IMR-90 (cell line): Measurements from ENCODE around the gene PPP2R1A. TPM values are rescaled to one million over a fixed set of nuclear protein-coding genes. Genes with fewer than 3 reads are reported as not detected.

Experiments
- ATAC-seq: fragments of 200-7000 bp; cut with Tn5 transposase; 2 replicates; pipeline ENCODE4 v1.9.1; 2020; ENCODE audit warnings: low read depth, mild to moderate bottlenecking, moderate library complexity
- BruUV-seq: library from RNA; stranded (reverse); fragments of 400-500 nt; replicated peaks from 2 replicates; lab custom pipeline; 2021; lab: Mats Ljungman, UMichigan
- CTCF ChIA-PET: fragments of 300-600 bp; formaldehyde crosslinking; extraction: SDS; loops from one replicate; lab custom pipeline; 2021; ENCODE audit warnings: antibody characterized with exemption; lab: Yijun Ruan, JAX
- POLR2A ChIA-PET: fragments of 300-600 bp; sonication (Branson Sonifier 250); formaldehyde crosslinking; loops from one replicate; lab custom pipeline; 2022; ENCODE audit warnings: antibody characterized with exemption; ENCODE audit not compliant: unreplicated experiment; lab: Charles Lee
- DNase-seq: peaks from one replicate; pipeline ENCODE4 v3.0.0; 2013
- H2AFZ ChIP-seq: replicated peaks from 2 replicates; pipeline ENCODE3; 2013; ENCODE audit warnings: low read length, mild to moderate bottlenecking; ENCODE audit not compliant: poor library complexity
- H2AK5ac ChIP-seq: 2 replicates; pipeline ENCODE4 v1.6.1; 2013; ENCODE audit warnings: low read depth, low read length, inconsistent platforms
- H2AK9ac ChIP-seq: replicated peaks from 2 replicates; pipeline ENCODE3; 2013; ENCODE audit warnings: mild to moderate bottlenecking, low read depth, low read length, moderate library complexity; ENCODE audit not compliant: poor library complexity
- H2BK120ac ChIP-seq: 2 replicates; pipeline ENCODE4 v1.6.1; 2013; ENCODE audit warnings: low read depth, low read length, inconsistent platforms
- H2BK15ac ChIP-seq: 3 replicates; pipeline ENCODE4 v1.6.1; 2013; ENCODE audit warnings: low read depth, low read length, inconsistent platforms
- H2BK20ac ChIP-seq: 2 replicates; pipeline ENCODE4 v1.6.1; 2013; ENCODE audit warnings: low read depth, mild to moderate bottlenecking, inconsistent platforms, low read length, moderate library complexity
- H2BK5ac ChIP-seq: 2 replicates; pipeline ENCODE4 v1.6.1; 2013; ENCODE audit warnings: mild to moderate bottlenecking, low read depth, low read length, inconsistent platforms; ENCODE audit not compliant: poor library complexity, severe bottlenecking
- H3K14ac ChIP-seq: replicated peaks from 2 replicates; pipeline ENCODE4 v1.6.1; 2013; ENCODE audit warnings: low read depth, low read length, inconsistent platforms
- H3K18ac ChIP-seq: 2 replicates; pipeline ENCODE4 v1.6.1; 2013; ENCODE audit warnings: low read depth, low read length, control low read depth
- H3K23ac ChIP-seq: 2 replicates; pipeline ENCODE4 v1.6.1; 2013; ENCODE audit warnings: low read depth, low read length, inconsistent platforms
- H3K27ac ChIP-seq: 2 replicates; pipeline ENCODE4 v1.5.1; 2013; ENCODE audit warnings: mild to moderate bottlenecking, control low read depth, low read length; ENCODE audit not compliant: insufficient read depth
- H3K27me3 ChIP-seq: 2 replicates; pipeline ENCODE4 v1.6.1; 2013; ENCODE audit warnings: low read length; ENCODE audit not compliant: control insufficient read depth, insufficient read depth
- H3K36me3 ChIP-seq: 2 replicates; pipeline ENCODE4 v1.6.1; 2013; ENCODE audit warnings: low read length, mixed read lengths; ENCODE audit not compliant: control insufficient read depth, insufficient read depth
- H3K4ac ChIP-seq: 2 replicates; pipeline ENCODE4 v1.6.1; 2013; ENCODE audit warnings: low read depth, low read length, inconsistent platforms
- H3K4me1 ChIP-seq: 2 replicates; pipeline ENCODE4 v1.6.1; 2013; ENCODE audit warnings: low read length, mixed read lengths; ENCODE audit not compliant: control insufficient read depth, insufficient read depth
- H3K4me2 ChIP-seq: 2 replicates; pipeline ENCODE4 v1.6.1; 2013; ENCODE audit warnings: low read depth, mild to moderate bottlenecking, control low read depth, low read length, moderate library complexity
- H3K4me3 ChIP-seq: 2 replicates; pipeline ENCODE4 v1.5.1; 2013; ENCODE audit warnings: low read depth, mild to moderate bottlenecking, control low read depth, low read length, moderate library complexity; ENCODE audit not compliant: insufficient read depth
- H3K56ac ChIP-seq: 2 replicates; pipeline ENCODE4 v1.6.1; 2013; ENCODE audit warnings: low read length, inconsistent platforms; ENCODE audit not compliant: insufficient read depth; ENCODE audit errors: extremely low read depth
- H3K79me1 ChIP-seq, 2 experiments: 2 replicates each; pipeline ENCODE4 v1.6.1; 2013; ENCODE audit warnings: low read length in 2 of 2, inconsistent platforms in 1 of 2, low read depth in 1 of 2
- H3K9ac ChIP-seq: 2 replicates; pipeline ENCODE4 v1.6.1; 2013; ENCODE audit warnings: low read depth, low read length, control low read depth
- H3K9me1 ChIP-seq: 2 replicates; pipeline ENCODE4 v1.6.1; 2013; ENCODE audit warnings: low read length, inconsistent platforms; ENCODE audit not compliant: insufficient read depth
- H3K9me3 ChIP-seq: 2 replicates; pipeline ENCODE4 v1.6.1; 2013; ENCODE audit warnings: low read length; ENCODE audit not compliant: control insufficient read depth, insufficient read depth
- H4K20me1 ChIP-seq: 2 replicates; pipeline ENCODE4 v1.6.1; 2013; ENCODE audit warnings: low read length, inconsistent platforms; ENCODE audit not compliant: insufficient read depth
- H4K5ac ChIP-seq: 2 replicates; pipeline ENCODE4 v1.6.1; 2013; ENCODE audit warnings: mild to moderate bottlenecking, low read depth, low read length, control low read depth
- H4K8ac ChIP-seq, 2 experiments: 2 replicates each; pipeline ENCODE4 v1.6.1; 2013; ENCODE audit warnings: low read depth in 2 of 2, low read length in 2 of 2, control low read depth in 1 of 2, inconsistent platforms in 1 of 2
- H4K91ac ChIP-seq: 2 replicates; pipeline ENCODE4 v1.6.1; 2013; ENCODE audit warnings: low read depth, low read length, inconsistent platforms; ENCODE audit not compliant: insufficient read depth
- BHLHE40 ChIP-seq: fragments of 150-350 bp; IDR thresholded peaks from 2 replicates; pipeline ENCODE4 v1.6.1; 2016; ENCODE audit warnings: mild to moderate bottlenecking, low read depth, low read length
- CEBPB ChIP-seq: IDR thresholded peaks from 2 replicates; pipeline ENCODE4 v1.6.1; 2012; ENCODE audit warnings: low read depth, low read length, improper control_type of control experiment
- CHD1 ChIP-seq: IDR thresholded peaks from 2 replicates; pipeline ENCODE4 v1.6.1; 2012; ENCODE audit warnings: low read depth, low read length, improper control_type of control experiment
- FOS ChIP-seq: fragments of 150-350 bp; IDR thresholded peaks from 2 replicates; pipeline ENCODE4 v1.6.1; 2016; ENCODE audit warnings: low read depth, low read length
- MAFK ChIP-seq: IDR thresholded peaks from 2 replicates; pipeline ENCODE4 v1.6.1; 2012; ENCODE audit warnings: low read depth, low read length, improper control_type of control experiment
- MAZ ChIP-seq: IDR thresholded peaks from 2 replicates; pipeline ENCODE4 v1.6.1; 2012; ENCODE audit warnings: low read depth, mild to moderate bottlenecking, low read length, improper control_type of control experiment, moderate library complexity, borderline replicate concordance
- MXI1 ChIP-seq: IDR thresholded peaks from 2 replicates; pipeline ENCODE4 v1.6.1; 2012; ENCODE audit warnings: low read depth, mild to moderate bottlenecking, low read length, moderate library complexity, borderline replicate concordance
- NFE2L2 ChIP-seq: fragments of 150-350 bp; IDR thresholded peaks from 2 replicates; pipeline ENCODE4 v1.6.1; 2016; ENCODE audit warnings: low read depth, mild to moderate bottlenecking, low read length
- POLR2A ChIP-seq: IDR thresholded peaks from 2 replicates; pipeline ENCODE4 v1.6.1; 2012; ENCODE audit warnings: mild to moderate bottlenecking, low read depth, low read length
- RAD21 ChIP-seq: IDR thresholded peaks from 2 replicates; pipeline ENCODE4 v1.6.1; 2012; ENCODE audit warnings: low read length, improper control_type of control experiment
- RCOR1 ChIP-seq: IDR thresholded peaks from 2 replicates; pipeline ENCODE4 v1.6.1; 2012; ENCODE audit warnings: mild to moderate bottlenecking, low read length, improper control_type of control experiment; ENCODE audit not compliant: insufficient replicate concordance
- SMC3 ChIP-seq: fragments of 150-350 bp; IDR thresholded peaks from 2 replicates; pipeline ENCODE4 v1.6.1; 2016; ENCODE audit warnings: low read depth, mild to moderate bottlenecking, antibody characterized with exemption, low read length, moderate library complexity
- WGBS, 2 experiments: methylation state at CpG; one replicate each; pipeline versions ENCODE4 v1.1.5 to v1.1.7; 2013; ENCODE audit warnings: missing lambda C conversion rate in 2 of 2; ENCODE audit not compliant: insufficient read length in 1 of 2; ENCODE audit errors: extremely low coverage in 2 of 2; 5-methylcytosine and 5-hydroxymethylcytosine counted together
- dilution Hi-C: fragments of 300-500 bp; cut with HindIII; formaldehyde crosslinking; loops from one replicate; pipeline ENCODE4 v1.14.3; 2018; ENCODE audit warnings: low sequenced_read_pairs; ENCODE audit not compliant: unreplicated experiment
- in situ Hi-C: fragments of 300-500 bp; cut with MboI; formaldehyde crosslinking; loops from 3 replicates; pipeline ENCODE4 v1.14.3; 2019; ENCODE audit warnings: low sequenced_read_pairs, inconsistent platforms, mixed read lengths
- intact Hi-C: fragments of 100-400 bp; cut with micrococcal nuclease; formaldehyde crosslinking; loops from 2 replicates; pipeline ENCODE4 v1.10.0; 2022
- polyA plus RNA-seq, 3 experiments: library from polyadenylated mRNA; depleted of rRNA; stranded (reverse); fragments of >200 nt; gene quantifications; 2 replicates each; pipeline ENCODE4 v1.2.3, GENCODE V29; 2012; ENCODE audit warnings: low replicate concordance in 1 of 3
- total RNA-seq: library from RNA; depleted of rRNA; stranded (reverse); fragments of >200 nt; gene quantifications from 2 replicates; pipeline ENCODE4 v1.2.3, GENCODE V29; 2012
- TF ChIP-seq, protein P1 (sequence below): fragments of 150-350 bp; IDR thresholded peaks from 2 replicates; pipeline ENCODE4 v1.6.1; 2017; ENCODE audit warnings: mild to moderate bottlenecking, antibody characterized with exemption, low read length, low read depth
- TF ChIP-seq, protein P2 (sequence below): fragments of 150-350 bp; IDR thresholded peaks from 2 replicates; pipeline ENCODE4 v1.6.1; 2016; ENCODE audit warnings: low read depth, mild to moderate bottlenecking, low read length, moderate library complexity, borderline replicate concordance

PPP2R1A gene
- total and polyA plus RNA-seq, 2 of the 4 experiments (the other 2 are of a cell fraction): 173 to 250 TPM

GRCh38 chr19:52227196-52227940, 37.5 kb downstream of the PPP2R1A start:
- no peak overlapping the region for H3K56ac ChIP-seq
- TF ChIP-seq NFE2L2: no peak
- no peak for TF ChIP-seq MAZ
- TF ChIP-seq MXI1: no peak
- no peak for TF ChIP-seq FOS
- no peak for TF ChIP-seq RAD21
- no peak for TF ChIP-seq CEBPB
- no peak for TF ChIP-seq RCOR1
- TF ChIP-seq, protein P1, sequence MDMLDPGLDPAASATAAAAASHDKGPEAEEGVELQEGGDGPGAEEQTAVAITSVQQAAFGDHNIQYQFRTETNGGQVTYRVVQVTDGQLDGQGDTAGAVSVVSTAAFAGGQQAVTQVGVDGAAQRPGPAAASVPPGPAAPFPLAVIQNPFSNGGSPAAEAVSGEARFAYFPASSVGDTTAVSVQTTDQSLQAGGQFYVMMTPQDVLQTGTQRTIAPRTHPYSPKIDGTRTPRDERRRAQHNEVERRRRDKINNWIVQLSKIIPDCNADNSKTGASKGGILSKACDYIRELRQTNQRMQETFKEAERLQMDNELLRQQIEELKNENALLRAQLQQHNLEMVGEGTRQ: no peak
- no peak for TF ChIP-seq SMC3
- TF ChIP-seq CHD1: no peak
- no peak for TF ChIP-seq MAFK
- TF ChIP-seq, protein P2, sequence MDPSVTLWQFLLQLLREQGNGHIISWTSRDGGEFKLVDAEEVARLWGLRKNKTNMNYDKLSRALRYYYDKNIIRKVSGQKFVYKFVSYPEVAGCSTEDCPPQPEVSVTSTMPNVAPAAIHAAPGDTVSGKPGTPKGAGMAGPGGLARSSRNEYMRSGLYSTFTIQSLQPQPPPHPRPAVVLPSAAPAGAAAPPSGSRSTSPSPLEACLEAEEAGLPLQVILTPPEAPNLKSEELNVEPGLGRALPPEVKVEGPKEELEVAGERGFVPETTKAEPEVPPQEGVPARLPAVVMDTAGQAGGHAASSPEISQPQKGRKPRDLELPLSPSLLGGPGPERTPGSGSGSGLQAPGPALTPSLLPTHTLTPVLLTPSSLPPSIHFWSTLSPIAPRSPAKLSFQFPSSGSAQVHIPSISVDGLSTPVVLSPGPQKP: no peak
- TF ChIP-seq POLR2A: no peak
- TF ChIP-seq BHLHE40: no peak
- no peaks in the 10 kb centered on the region for H3K27me3 ChIP-seq
- ChIA-PET POLR2A (no interaction called here), CTCF (no interaction called here)
- no peak overlapping the region for H4K5ac ChIP-seq
- H2AFZ ChIP-seq: no peak overlapping the region
- H3K18ac ChIP-seq: no peak overlapping the region
- H2BK5ac ChIP-seq: no peak overlapping the region
- no peak overlapping the region for H4K91ac ChIP-seq
- H3K4me2 ChIP-seq: no peak overlapping the region
- H3K4me1 ChIP-seq: no peaks in the 10 kb centered on the region
- no peaks in the 10 kb centered on the region for H3K9me1 ChIP-seq
- 97% methylated on average over 5 of the region's 10 CpGs; no CpG with 5 or more reads in 1 of the 2 experiments for WGBS, 2 experiments
- no peak for ATAC-seq
- no peak overlapping the region for H2BK15ac ChIP-seq
- dilution Hi-C loops: no loop called here
- H3K14ac ChIP-seq: no peak overlapping the region
- H4K20me1 ChIP-seq: no peaks in the 10 kb centered on the region; the same call in 1 of the 2 replicates
- no peak overlapping the region for H3K4ac ChIP-seq
- in situ Hi-C loops: no loop called here
- no peak for DNase-seq
- no peak overlapping the region for H3K9ac ChIP-seq
- intact Hi-C loops: no loop called here
- H3K23ac ChIP-seq: no peak overlapping the region
- no peak overlapping the region for H2BK120ac ChIP-seq
- peaks cover 0 to 5% of the 10 kb centered on the region in 2 experiments; a peak in 3 of 4 replicates for H3K79me1 ChIP-seq
- H2AK5ac ChIP-seq: no peak overlapping the region
- peaks cover 50% of the 10 kb centered on the region for H3K36me3 ChIP-seq
- H3K4me3 ChIP-seq: no peak overlapping the region
- no peaks in the 10 kb centered on the region for H3K9me3 ChIP-seq
- no peak overlapping the region for H4K8ac ChIP-seq
- no peak overlapping the region for H2BK20ac ChIP-seq
- no peak overlapping the region for H3K27ac ChIP-seq
- no TSS peak for BruUV-seq
- no peak overlapping the region for H2AK9ac ChIP-seq
